HG02973 (cell line): ENCODE results near the gene SLC35B2.

ENCODE experiments used
- ATAC-seq: cut with Tn5 transposase; IDR thresholded peaks from one replicate; pipeline ENCODE4 v1.9.1; 2021; ENCODE audit warnings: moderate library complexity; ENCODE audit not compliant: unreplicated experiment

SLC35B2 gene

GRCh38 chr6:44224029-44224964 lies 33.0 kb downstream of the SLC35B2 start:
- ATAC-seq = no peak

- ATAC-seq = peak; percentile 39
Measured at GRCh38 chr6:44223319-44224028, 33.9 kb downstream of the SLC35B2 start, which contains the start of gene SLC29A1. SLC29A1 (plus strand) TSS chr6:44223595; CDS start chr6:44227314, 3,719 bp downstream.

- ATAC-seq = no peak
Measured at GRCh38 chr6:44222486-44223318, 34.6 kb downstream of the SLC35B2 start.

GRCh38 chr6:44221961-44222335 lies 35.4 kb downstream of the SLC35B2 start:
- ATAC-seq = no peak

- ATAC-seq = peak; percentile 38
Measured at GRCh38 chr6:44221291-44221960, 35.9 kb downstream of the SLC35B2 start.

- ATAC-seq = no peak
Measured at GRCh38 chr6:44220913-44221290, 36.4 kb downstream of the SLC35B2 start.

GRCh38 chr6:44219815-44220784 lies 37.2 kb downstream of the SLC35B2 start:
- no peak for ATAC-seq

- peak; percentile 41 for ATAC-seq
Measured at GRCh38 chr6:44219053-44219814, 38.1 kb downstream of the SLC35B2 start.

GRCh38 chr6:44217332-44218143 lies 39.8 kb downstream of the SLC35B2 start:
- ATAC-seq = no peak

GRCh38 chr6:44216677-44217331 lies 40.5 kb downstream of the SLC35B2 start, which contains the start of gene MYMX:
MYMX (plus strand) TSS chr6:44216926; CDS start chr6:44217472, 546 bp downstream.
- ATAC-seq = no peak

GRCh38 chr6:44214307-44214706 lies 43.0 kb downstream of the SLC35B2 start:
- no peak for ATAC-seq

GRCh38 chr6:44211284-44211683 lies 46.0 kb downstream of the SLC35B2 start:
- ATAC-seq = no peak

GRCh38 chr6:44207966-44208365 lies 49.4 kb downstream of the SLC35B2 start:
- ATAC-seq = no peak
